Panc1 (cell line): ENCODE data around the gene TMCC1.

Source experiments
- POLR2AphosphoS5 ChIP-seq: IDR thresholded peaks from 2 replicates; pipeline ENCODE4 v1.6.1; 2012; ENCODE audit warnings: mild to moderate bottlenecking, low read depth, low read length, moderate library complexity
- SIN3A ChIP-seq: IDR thresholded peaks from 2 replicates; pipeline ENCODE4 v1.6.1; 2012; ENCODE audit warnings: low read depth, mild to moderate bottlenecking, low read length, moderate library complexity, borderline replicate concordance; ENCODE audit not compliant: insufficient read depth
- TCF7L2 ChIP-seq: IDR thresholded peaks from 2 replicates; pipeline ENCODE4 v1.6.1; 2011; ENCODE audit warnings: mild to moderate bottlenecking, low read depth, low read length, inconsistent platforms
- TF ChIP-seq, protein P1 (sequence below): fragments of 450-650 bp; IDR thresholded peaks from 2 replicates; pipeline ENCODE4 v1.5.1; 2017; ENCODE audit warnings: mild to moderate bottlenecking
- TF ChIP-seq, protein P2 (sequence below), 2 experiments: IDR thresholded peaks; 2 replicates each; pipeline ENCODE4 v1.6.1; 2011 to 2012; ENCODE audit warnings: low read depth in 2 of 2, control low read depth in 1 of 2, low read length in 1 of 2, mild to moderate bottlenecking in 1 of 2, moderate library complexity in 1 of 2; ENCODE audit not compliant: insufficient read depth in 1 of 2

DNA sequence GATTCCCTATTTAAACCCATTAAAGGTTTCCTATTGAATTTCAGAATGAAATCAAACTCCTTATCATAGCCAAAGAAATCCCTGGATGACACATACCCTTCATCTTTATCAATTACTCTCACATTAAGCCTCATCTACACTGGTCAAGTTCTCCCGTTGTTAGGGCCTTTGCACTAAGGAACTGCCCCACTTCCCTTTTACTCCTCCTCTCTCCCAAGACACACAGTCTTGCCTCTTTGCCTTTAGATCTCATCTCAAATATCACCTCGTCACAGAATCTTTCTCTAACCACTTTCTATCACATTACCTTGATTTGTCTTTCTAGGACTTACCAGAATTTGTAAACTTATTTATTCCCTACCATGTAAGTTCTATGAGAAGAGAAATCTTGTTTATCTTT lies 117.6 kb downstream of the TMCC1 start:
- no peak for TF ChIP-seq POLR2AphosphoS5
- TF ChIP-seq, protein P1, sequence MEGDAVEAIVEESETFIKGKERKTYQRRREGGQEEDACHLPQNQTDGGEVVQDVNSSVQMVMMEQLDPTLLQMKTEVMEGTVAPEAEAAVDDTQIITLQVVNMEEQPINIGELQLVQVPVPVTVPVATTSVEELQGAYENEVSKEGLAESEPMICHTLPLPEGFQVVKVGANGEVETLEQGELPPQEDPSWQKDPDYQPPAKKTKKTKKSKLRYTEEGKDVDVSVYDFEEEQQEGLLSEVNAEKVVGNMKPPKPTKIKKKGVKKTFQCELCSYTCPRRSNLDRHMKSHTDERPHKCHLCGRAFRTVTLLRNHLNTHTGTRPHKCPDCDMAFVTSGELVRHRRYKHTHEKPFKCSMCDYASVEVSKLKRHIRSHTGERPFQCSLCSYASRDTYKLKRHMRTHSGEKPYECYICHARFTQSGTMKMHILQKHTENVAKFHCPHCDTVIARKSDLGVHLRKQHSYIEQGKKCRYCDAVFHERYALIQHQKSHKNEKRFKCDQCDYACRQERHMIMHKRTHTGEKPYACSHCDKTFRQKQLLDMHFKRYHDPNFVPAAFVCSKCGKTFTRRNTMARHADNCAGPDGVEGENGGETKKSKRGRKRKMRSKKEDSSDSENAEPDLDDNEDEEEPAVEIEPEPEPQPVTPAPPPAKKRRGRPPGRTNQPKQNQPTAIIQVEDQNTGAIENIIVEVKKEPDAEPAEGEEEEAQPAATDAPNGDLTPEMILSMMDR = no peak
- no peak for TF ChIP-seq SIN3A
- TF ChIP-seq, protein P2, sequence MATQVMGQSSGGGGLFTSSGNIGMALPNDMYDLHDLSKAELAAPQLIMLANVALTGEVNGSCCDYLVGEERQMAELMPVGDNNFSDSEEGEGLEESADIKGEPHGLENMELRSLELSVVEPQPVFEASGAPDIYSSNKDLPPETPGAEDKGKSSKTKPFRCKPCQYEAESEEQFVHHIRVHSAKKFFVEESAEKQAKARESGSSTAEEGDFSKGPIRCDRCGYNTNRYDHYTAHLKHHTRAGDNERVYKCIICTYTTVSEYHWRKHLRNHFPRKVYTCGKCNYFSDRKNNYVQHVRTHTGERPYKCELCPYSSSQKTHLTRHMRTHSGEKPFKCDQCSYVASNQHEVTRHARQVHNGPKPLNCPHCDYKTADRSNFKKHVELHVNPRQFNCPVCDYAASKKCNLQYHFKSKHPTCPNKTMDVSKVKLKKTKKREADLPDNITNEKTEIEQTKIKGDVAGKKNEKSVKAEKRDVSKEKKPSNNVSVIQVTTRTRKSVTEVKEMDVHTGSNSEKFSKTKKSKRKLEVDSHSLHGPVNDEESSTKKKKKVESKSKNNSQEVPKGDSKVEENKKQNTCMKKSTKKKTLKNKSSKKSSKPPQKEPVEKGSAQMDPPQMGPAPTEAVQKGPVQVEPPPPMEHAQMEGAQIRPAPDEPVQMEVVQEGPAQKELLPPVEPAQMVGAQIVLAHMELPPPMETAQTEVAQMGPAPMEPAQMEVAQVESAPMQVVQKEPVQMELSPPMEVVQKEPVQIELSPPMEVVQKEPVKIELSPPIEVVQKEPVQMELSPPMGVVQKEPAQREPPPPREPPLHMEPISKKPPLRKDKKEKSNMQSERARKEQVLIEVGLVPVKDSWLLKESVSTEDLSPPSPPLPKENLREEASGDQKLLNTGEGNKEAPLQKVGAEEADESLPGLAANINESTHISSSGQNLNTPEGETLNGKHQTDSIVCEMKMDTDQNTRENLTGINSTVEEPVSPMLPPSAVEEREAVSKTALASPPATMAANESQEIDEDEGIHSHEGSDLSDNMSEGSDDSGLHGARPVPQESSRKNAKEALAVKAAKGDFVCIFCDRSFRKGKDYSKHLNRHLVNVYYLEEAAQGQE (IDR thresholded peaks at IDR 0.05; ENCODE audit: insufficient read depth in 1 of 2, low read depth in 2 of 2, low read length in 1 of 2) = no peak
- TF ChIP-seq TCF7L2 = no peak
